Tibial nerve (tissue), 4 donors: ENCODE data around the gene NDUFB2. TPM values are rescaled to one million over a fixed set of nuclear protein-coding genes. Genes with fewer than 3 reads are reported as not detected.

Experiments
- DNase-seq, 2 donors: peaks; one replicate each; pipeline ENCODE4 v3.0.0-alpha.2; 2019; ENCODE audit warnings: low spot score in 2 of 2
- H3K27ac ChIP-seq, 4 donors: fragments of 200-600 bp; sonication (generic) in 3 of 4; one replicate each; pipeline ENCODE4 v1.5.1; 2017 to 2019; ENCODE audit warnings: mild to moderate bottlenecking in 1 of 4
- H3K27me3 ChIP-seq, 2 donors: fragments of 200-600 bp; sonication (generic) in 1 of 2; one replicate each; pipeline versions ENCODE4 v1.5.1 to v1.6.0; 2017 to 2019
- H3K36me3 ChIP-seq, 3 donors: fragments of 200-600 bp; sonication (generic); one replicate each; pipeline ENCODE4 v1.5.1; 2018 to 2019
- H3K4me1 ChIP-seq, 4 donors: fragments of 200-600 bp; sonication (generic) in 3 of 4; one replicate each; pipeline ENCODE4 v1.5.1; 2017 to 2019
- H3K4me3 ChIP-seq, 4 donors: fragments of 200-600 bp; sonication (generic) in 3 of 4; one replicate each; pipeline ENCODE4 v1.5.1; 2017 to 2019; ENCODE audit warnings: mild to moderate bottlenecking in 1 of 4, moderate library complexity in 1 of 4
- H3K9me3 ChIP-seq, 4 donors: fragments of 200-600 bp; sonication (generic) in 3 of 4; one replicate each; pipeline ENCODE4 v1.5.1; 2017 to 2019
- CTCF ChIP-seq, 5 experiments: fragments of 200-600 bp in 3 of 5; fragments of 450-650 bp in 2 of 5; sonication (generic) in 3 of 5; IDR thresholded peaks; one replicate each; pipeline ENCODE4 v1.5.1; 2016 to 2019; ENCODE audit warnings: antibody characterized with exemption in 5 of 5, mild to moderate bottlenecking in 3 of 5, moderate library complexity in 2 of 5
- EP300 ChIP-seq, 2 donors: sonication (generic); formaldehyde crosslinking; IDR thresholded peaks; one replicate each; pipeline ENCODE4 v1.6.1; 2017; ENCODE audit warnings: antibody characterized with exemption in 2 of 2, mild to moderate bottlenecking in 1 of 2
- POLR2A ChIP-seq, 2 donors: fragments of 450-650 bp; IDR thresholded peaks; one replicate each; pipeline ENCODE4 v1.6.1; 2017; ENCODE audit warnings: antibody characterized with exemption in 2 of 2, mild to moderate bottlenecking in 2 of 2, moderate library complexity in 2 of 2
- WGBS, 2 donors: methylation state at CpG; one replicate each; pipeline ENCODE4 v1.1.5; 2018; 5-methylcytosine and 5-hydroxymethylcytosine counted together
- total RNA-seq, 4 donors: library from RNA; depleted of rRNA; stranded (reverse); fragments of >200 nt; gene quantifications; one replicate each; pipeline ENCODE4 v1.1.0, GENCODE V29; 2016

Gene NDUFB2
- 100 to 1,000 TPM; 122 to 288 (median 162) TPM for total RNA-seq

DNA sequence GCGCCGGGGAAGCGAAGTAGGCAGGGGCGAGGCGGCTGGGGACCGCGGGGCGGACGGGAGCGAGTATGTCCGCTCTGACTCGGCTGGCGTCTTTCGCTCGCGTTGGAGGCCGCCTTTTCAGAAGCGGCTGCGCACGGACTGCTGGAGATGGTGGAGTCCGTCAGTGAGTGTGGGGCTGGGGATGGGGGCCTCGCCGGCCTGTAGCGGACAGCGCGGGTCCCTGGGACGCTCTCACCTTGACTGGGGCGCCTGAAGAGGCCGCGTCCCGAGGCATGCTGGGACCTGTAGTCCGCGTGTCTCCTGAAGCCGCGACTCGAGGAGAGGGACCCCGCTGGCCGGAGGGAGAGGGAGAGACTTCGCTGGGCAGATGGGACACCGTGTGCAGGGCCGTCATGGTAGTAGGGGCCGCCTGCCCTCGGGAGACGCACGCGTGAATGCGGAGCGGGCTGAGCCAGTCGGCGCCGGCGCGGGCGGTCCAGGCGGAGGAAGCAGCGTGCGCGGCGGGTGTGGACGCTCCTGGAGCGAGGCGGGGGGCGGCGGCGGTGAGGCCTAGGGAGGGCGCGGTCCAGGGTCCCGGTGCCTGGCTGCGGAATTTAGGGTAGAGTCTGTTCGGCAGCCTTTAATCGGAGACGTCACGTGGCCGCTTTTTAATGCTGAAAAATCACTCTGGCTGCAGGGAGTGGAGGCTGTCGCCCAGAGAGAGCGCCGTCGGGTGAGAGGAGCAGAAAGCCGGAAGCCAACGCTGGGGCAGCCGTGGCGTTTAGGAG, at the start of gene NDUFB2:
TSS of gene NDUFB2 (plus strand) at position 29 of the 767 bp plus-strand sequence. CDS start at position 66, 37 bp downstream.
- WGBS, 2 donors = 0 to 1% methylated on average over 57 to 59 of the region's 82 CpGs
- TF ChIP-seq EP300 (IDR thresholded peaks at IDR 0.05) (peak; percentile 40 to 92), POLR2A (IDR thresholded peaks at IDR 0.05) (peak; percentile 61 to 84), CTCF (IDR thresholded peaks at IDR 0.05) (peak in 1 of 5 experiments; percentile 37)
- H3K27ac ChIP-seq = peak within 1 kb of the TSS; percentile 80 to 94 (median 93)

DNA sequence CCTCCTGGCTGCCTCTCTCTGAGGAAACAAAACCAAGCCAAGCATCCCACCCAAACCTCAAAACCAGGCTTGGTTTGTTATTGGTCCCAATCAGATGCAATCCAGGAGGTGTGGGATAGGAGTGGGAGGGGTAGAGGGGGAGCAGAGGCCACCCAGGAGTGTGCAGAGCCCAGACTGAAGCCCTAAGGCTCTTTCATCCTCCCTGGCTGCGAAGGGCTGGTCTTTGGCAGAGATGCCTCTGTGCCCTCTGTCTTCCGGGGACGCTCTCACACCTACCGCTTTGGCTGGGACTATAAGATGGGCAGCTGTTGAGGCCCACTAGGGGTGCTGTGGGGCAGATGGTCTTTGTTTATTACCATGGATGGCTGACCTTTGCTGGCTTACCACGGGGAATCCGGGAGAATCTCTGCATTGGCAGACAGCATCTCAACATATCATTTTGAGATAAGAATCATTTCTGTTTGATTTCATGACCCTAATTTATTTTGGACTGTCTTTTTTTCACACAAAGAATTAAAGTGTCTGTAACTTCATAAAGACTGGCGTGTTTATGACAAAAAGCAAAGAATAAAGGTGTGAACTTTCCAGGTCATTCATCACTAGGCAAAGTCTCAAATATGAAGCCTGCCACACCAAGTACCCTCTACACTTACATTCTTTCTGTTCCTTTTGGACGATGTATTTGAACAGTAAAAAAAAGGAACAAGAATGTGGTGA, 49.4 kb upstream of the NDUFB2 start:
- H3K9me3 ChIP-seq = no peaks in the 10 kb centered on the region
- H3K36me3 ChIP-seq = no peaks in the 10 kb centered on the region
- peaks cover 0 to 7% (median 2%) of the 10 kb centered on the region in 4 donors for H3K4me1 ChIP-seq
- WGBS, 2 donors = 22 to 26% methylated on average over 6 to 8 of the region's 8 CpGs
- peaks cover 0 to 4% of the 10 kb centered on the region in 2 donors for H3K27me3 ChIP-seq
- no peak for DNase-seq
- no peak overlapping the region for H3K4me3 ChIP-seq
- no peak overlapping the region for H3K27ac ChIP-seq
- TF ChIP-seq CTCF (IDR thresholded peaks at IDR 0.05) (peak; percentile 37 to 54 (median 47)), POLR2A (IDR thresholded peaks at IDR 0.05) (no peak)

More for the DNA sequence above, at the start of gene NDUFB2:
- Histone ChIP-seq H3K4me3 (peak within 1 kb of the TSS; percentile 56 to 78 (median 71)), H3K4me1 (peaks cover 0 to 23% (median 10%) of the 10 kb centered on the region in 4 donors), H3K36me3 (peaks cover 0 to 17% (median 0%) of the 10 kb centered on the region in 3 donors), H3K9me3 (no peaks in the 10 kb centered on the region), H3K27me3 (no peaks in the 10 kb centered on the region)
- peak; percentile 40 to 47 for DNase-seq

GRCh38 chr7:140649556-140650205, 46.8 kb upstream of the NDUFB2 start:
- Histone ChIP-seq H3K27ac (no peak overlapping the region), H3K27me3 (peaks cover 0 to 4% of the 10 kb centered on the region in 2 donors), H3K36me3 (no peaks in the 10 kb centered on the region), H3K4me1 (peaks cover 0 to 12% (median 2%) of the 10 kb centered on the region in 4 donors), H3K9me3 (no peaks in the 10 kb centered on the region), H3K4me3 (no peak overlapping the region)
- no peak for DNase-seq
- TF ChIP-seq EP300 (IDR thresholded peaks at IDR 0.05) = no peak
- no peak for TF ChIP-seq CTCF (IDR thresholded peaks at IDR 0.05)
- TF ChIP-seq POLR2A (IDR thresholded peaks at IDR 0.05) = no peak
- 87 to 90% methylated on average over 6 of the region's 6 CpGs for WGBS, 2 donors

GRCh38 chr7:140650367-140650766, 46.1 kb upstream of the NDUFB2 start:
- WGBS, 2 donors = 84 to 85% methylated on average over 12 of the region's 12 CpGs
- peaks cover 0 to 12% (median 2%) of the 10 kb centered on the region in 4 donors for H3K4me1 ChIP-seq
- no peak overlapping the region for H3K27ac ChIP-seq
- no peak overlapping the region for H3K4me3 ChIP-seq
- no peak for DNase-seq
- no peak for TF ChIP-seq POLR2A (IDR thresholded peaks at IDR 0.05)
- no peak for TF ChIP-seq EP300 (IDR thresholded peaks at IDR 0.05)
- TF ChIP-seq CTCF (IDR thresholded peaks at IDR 0.05) = no peak
- no peaks in the 10 kb centered on the region for H3K36me3 ChIP-seq
- no peaks in the 10 kb centered on the region for H3K27me3 ChIP-seq
- H3K9me3 ChIP-seq = no peaks in the 10 kb centered on the region
